HL-60/S4 (cell line): ENCODE data around the gene OR10V1.

Experiments used
- in situ Hi-C: fragments of 300-500 bp; cut with MboI; formaldehyde crosslinking; loops from 2 replicates; pipeline ENCODE4 v1.14.3; 2022; ENCODE audit warnings: low sequenced_read_pairs

The OR10V1 gene

DNA sequence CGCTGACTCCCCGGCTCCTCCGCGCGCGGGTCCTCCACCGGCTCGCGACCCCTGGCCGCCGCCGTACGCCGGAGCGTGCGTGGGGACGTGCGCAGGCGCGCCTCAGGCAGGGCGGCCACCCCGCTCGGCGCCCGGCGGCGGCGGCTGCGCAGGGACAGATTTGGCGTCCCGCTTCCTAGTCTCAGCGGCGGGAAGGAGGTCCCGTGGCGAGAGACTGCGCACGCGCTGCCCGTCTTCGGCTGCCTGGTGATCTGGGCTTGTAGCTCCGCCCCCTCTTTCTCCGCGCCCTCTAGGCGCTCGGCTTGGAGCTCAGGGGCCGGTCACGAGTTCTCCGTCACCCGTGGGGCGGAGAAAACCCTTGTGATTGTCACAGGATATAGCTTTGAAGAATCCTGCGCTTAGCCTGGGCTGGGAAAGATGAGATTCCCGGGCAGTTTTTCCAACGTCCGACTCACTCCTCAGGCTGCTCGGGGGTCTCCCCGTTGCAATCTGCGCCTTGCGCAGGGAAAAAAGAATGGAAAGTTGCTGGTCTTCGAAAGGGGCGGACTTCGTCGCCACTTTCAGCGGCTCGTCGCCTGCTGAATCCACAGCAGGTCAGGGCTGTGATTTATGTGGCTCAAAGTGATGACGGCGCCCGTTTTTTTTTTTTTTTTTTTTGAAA, 44.6 kb downstream of the OR10V1 start, which contains the start of gene PATL1:
PATL1 (minus strand) TSS at position 88 of the 661 bp plus-strand sequence. CDS start 142 bp downstream, outside the sequence.
- in situ Hi-C loops: no loop called here

DNA sequence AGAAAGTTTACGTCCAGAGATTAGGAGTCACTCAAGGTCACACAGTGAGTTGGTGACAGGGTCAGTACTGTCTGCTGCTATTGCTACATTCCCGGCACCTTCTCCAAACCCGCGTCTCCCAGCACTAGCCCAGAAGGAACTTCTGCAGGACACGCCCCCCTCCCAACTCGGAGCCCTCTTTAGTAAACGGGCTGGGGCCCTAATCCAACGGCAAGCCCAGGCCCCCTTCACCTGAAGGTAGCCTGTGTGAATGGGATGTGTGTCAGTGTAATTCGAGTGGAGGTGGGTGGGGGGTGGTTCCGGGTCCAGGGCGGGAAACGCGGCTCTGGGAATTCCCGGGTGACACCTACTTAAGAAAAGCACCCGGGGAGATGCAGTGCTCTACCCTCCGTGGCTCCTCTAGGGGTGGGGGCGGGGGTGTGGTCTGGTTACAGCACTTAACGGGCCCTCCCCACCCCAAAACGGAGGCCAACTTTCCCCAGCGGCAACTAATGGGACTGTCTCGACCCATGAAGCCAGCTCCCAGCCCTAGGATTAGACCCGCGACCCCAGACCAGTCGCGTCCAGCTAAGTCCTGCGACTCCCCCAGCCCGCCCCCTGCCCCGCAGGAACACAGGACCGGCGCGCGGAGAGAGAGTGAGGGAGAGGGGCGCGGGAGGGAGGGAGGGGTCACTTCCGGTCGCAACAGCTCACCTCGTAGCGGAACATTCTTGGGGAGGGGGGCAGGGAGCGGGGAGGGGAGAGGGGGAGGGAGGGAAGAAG, 45.3 kb downstream of the OR10V1 start:
- in situ Hi-C loops: no loop called here

DNA sequence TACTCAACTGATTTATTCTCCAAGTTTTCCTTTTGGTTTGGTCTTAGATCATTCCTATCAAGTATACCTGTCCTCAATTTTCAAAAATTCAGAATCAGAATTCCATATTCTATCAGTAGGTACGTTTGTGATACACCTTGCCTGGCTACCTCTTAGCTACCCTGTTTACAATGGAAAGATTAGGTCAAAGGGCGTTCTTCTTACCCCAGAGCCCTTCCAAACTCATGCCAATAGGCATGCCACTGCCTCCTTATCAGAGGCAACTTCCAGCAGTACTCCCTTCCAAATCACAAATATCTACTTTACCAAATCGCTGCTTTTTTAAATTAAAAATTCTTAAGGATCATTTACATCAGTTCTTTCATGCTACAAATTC, 45.8 kb downstream of the OR10V1 start:
- in situ Hi-C loops: no loop called here

DNA sequence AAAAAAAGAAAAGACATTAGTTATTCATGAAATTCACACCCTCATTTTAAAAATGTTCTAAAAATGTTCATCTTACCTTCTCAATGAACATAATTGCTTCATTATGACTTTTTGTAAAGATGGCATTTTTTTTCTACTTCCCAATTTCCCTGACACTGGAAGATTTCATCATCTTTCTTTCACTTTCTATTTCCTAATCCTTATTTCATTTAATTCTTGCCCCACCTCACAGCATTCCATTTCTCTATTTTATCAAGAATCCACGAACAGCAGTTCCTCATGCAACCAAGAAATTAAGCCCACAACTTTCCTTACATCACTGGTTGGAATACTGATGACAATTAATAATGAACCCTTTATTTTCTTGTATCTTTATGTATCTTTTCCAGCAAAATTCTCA, 46.7 kb downstream of the OR10V1 start:
- in situ Hi-C loops: no loop called here
